ENCODE data around the gene NAA40. TPM values are rescaled to one million over a fixed set of nuclear protein-coding genes. Genes with fewer than 3 reads are reported as not detected.

The NAA40 gene
- total and polyA plus RNA-seq, 2 of the 13 experiments (the other 11 are each of a cell fraction or from before 2014, with no cell fraction given) = 11.1 to 17.9 TPM

GRCh38 chr11:63919267-63920125 is 19.3 kb upstream of the NAA40 start (continued):
- no peak for TF ChIP-seq ZNF562 (CRISPR knock-in tag; IDR thresholded peaks at IDR 0.05; ENCODE audit: borderline replicate concordance)
- no peak for TF ChIP-seq ZNF841 (CRISPR knock-in tag; IDR thresholded peaks at IDR 0.05; ENCODE audit: borderline replicate concordance)
- no peak for TF ChIP-seq ESRRA (CRISPR knock-in tag; IDR thresholded peaks at IDR 0.05; ENCODE audit: low read depth)
- no peak for TF ChIP-seq ZC3H13 (CRISPR knock-in tag; IDR thresholded peaks at IDR 0.05)
- TF ChIP-seq ZBTB33 (CRISPR knock-in tag; IDR thresholded peaks at IDR 0.05) = no peak; the same call in 1 of the 2 replicates
- TF ChIP-seq ZNF790 (CRISPR knock-in tag; IDR thresholded peaks at IDR 0.05; ENCODE audit: borderline replicate concordance) = no peak
- TF ChIP-seq ZNF792 (CRISPR knock-in tag; IDR thresholded peaks at IDR 0.05) = peak; percentile 68
- TF ChIP-seq NFRKB (IDR thresholded peaks at IDR 0.05) = no peak
- no peak for TF ChIP-seq JDP2 (CRISPR knock-in tag; IDR thresholded peaks at IDR 0.05; ENCODE audit: borderline replicate concordance)
- TF ChIP-seq SETDB1 (CRISPR knock-in tag; IDR thresholded peaks at IDR 0.05; ENCODE audit: borderline replicate concordance) = no peak
- TF ChIP-seq ZFY (CRISPR knock-in tag; IDR thresholded peaks at IDR 0.05) = peak; percentile 58; the same call in 1 of the 2 replicates
- no peak for TF ChIP-seq ZNF547 (CRISPR knock-in tag; IDR thresholded peaks at IDR 0.05)
- peak; percentile 99 for TF ChIP-seq ZFP91 (CRISPR knock-in tag; IDR thresholded peaks at IDR 0.05; ENCODE audit: borderline replicate concordance)
- no peak for TF ChIP-seq ZNF362 (CRISPR knock-in tag; IDR thresholded peaks at IDR 0.05; ENCODE audit: borderline replicate concordance)
- no peak for TF ChIP-seq ZBTB1 (CRISPR knock-in tag; IDR thresholded peaks at IDR 0.05; ENCODE audit: borderline replicate concordance)
- TF ChIP-seq ZIK1 (CRISPR knock-in tag; IDR thresholded peaks at IDR 0.05; ENCODE audit: borderline replicate concordance, low read depth) = 0 out of 2 replicates have a peak, but pooled peaks have one; percentile 39
- no peak for TF ChIP-seq BRCA1 (CRISPR knock-in tag; IDR thresholded peaks at IDR 0.05)
- no peak for TF ChIP-seq SNRNP70 (IDR thresholded peaks at IDR 0.05; ENCODE audit: low read depth, low read length)
- TF ChIP-seq ZNF343 (CRISPR knock-in tag; IDR thresholded peaks at IDR 0.05) = 0 out of 2 replicates have a peak, but pooled peaks have one; percentile 15
- no peak for TF ChIP-seq ZNF17 (CRISPR knock-in tag; IDR thresholded peaks at IDR 0.05)
- TF ChIP-seq CBX5 (CRISPR knock-in tag; IDR thresholded peaks at IDR 0.05; ENCODE audit: borderline replicate concordance) = no peak
- TF ChIP-seq FOXP4 (CRISPR knock-in tag; IDR thresholded peaks at IDR 0.05) = 0 out of 2 replicates have a peak, but pooled peaks have one; percentile 34
- peak; percentile 43 for TF ChIP-seq TAF1 (CRISPR knock-in tag; IDR thresholded peaks at IDR 0.05)
- TF ChIP-seq ZNF33A (CRISPR knock-in tag; IDR thresholded peaks at IDR 0.05; ENCODE audit: borderline replicate concordance) = no peak
